Midbrain (tissue), 1 donor: ENCODE measurements around the gene ENTHD1.
A peak's percentile ranks its signal among the peaks of the same experiment; 100 is the strongest.

Experiments used
- DNase-seq: peaks from one replicate; lab custom pipeline; 2025; lab: John Stamatoyannopoulos, UW

Gene ENTHD1

DNA sequence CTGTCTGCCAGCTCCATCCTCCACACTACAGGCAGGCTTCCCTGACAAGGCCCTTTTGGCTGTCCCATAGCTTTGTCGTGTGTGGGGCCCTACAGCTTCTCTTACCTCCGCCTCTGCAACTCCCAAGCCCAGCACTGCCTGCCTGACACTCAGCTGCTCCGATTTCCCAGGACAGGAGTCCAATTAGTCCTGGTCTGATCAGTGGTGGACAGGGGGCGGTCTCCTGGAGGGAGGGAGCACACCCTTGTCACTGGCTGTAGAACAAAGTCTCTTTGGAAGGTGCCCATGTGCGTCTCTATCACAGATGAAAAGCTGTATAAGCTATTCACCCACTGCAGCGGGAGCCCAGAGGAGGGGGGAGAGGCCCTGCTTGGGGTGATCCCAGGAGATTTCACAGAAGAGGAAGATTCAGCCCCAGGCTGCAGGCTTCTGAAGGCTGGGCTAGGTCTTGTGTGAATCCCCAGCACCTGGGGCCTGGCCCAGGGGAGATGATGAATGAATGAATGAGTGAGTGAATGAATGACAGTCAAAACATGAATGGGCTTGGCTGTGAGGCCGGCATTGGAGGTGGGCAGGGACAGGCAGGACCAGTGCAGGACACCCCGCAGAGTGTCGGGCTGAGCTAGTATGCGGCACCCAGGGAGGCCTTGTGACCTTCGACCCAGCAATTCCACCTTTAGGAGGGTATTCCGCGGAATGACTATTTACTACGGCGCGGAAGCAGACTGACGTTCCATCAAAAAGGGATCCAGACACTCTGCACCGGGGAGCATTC lies 180.6 kb downstream of the ENTHD1 start:
- no peak for DNase-seq

DNA sequence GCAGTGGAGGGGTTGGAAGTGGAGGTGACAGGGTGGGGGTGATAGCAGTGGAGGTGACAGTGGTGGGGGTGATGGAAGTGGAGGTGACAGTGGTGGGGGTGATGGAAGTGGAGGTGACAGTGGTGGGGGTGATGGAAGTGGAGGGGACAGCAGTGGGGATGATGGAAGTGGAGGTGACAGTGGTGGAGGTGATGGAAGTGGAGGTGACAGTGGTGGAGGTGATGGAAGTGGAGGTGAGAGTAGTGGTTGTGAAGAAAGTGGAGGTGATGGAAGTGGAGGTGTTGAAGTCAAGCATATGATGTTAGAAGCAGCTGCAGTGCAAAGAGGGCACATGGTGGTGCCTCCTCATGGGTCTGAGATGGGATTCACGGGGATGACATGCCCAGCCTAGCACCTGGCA lies 181.5 kb downstream of the ENTHD1 start:
- DNase-seq: no peak

DNA sequence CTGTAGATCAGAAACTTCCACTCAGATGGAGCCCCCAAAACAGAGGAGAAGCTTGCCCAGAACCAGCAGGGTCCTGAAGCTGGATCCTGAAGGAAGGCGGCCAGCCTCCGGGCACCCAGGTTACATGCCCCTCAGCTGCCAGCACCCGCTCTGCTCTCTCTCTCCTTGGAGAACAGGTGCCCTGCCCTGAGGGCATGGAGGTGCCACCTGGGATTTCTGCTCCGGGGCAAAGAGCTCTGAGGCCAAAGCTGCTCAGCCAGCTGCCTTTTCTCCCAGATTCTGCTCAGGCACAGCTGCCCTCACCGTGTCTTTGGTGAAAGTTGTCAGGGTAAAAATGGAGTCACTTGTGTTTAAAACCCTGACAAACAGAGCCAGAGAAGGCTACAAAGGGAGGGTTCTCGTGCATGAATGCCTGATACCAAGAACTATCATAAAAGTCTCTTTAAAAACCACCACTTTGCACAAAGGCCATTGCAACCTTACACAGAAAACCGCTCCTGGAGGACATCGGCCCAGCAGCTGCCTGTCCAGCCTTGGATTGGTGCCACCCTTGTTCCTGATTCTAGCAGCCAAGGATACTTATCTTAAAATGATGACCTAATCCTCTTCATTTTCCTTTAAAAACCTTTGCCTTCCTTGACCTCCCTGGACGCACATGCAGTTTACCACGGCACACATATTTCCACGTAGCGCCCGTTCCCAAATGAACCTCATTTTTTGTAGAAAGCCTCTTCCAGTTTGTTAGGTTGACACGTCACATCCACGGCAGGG lies 183.0 kb downstream of the ENTHD1 start:
- DNase-seq: no peak

DNA sequence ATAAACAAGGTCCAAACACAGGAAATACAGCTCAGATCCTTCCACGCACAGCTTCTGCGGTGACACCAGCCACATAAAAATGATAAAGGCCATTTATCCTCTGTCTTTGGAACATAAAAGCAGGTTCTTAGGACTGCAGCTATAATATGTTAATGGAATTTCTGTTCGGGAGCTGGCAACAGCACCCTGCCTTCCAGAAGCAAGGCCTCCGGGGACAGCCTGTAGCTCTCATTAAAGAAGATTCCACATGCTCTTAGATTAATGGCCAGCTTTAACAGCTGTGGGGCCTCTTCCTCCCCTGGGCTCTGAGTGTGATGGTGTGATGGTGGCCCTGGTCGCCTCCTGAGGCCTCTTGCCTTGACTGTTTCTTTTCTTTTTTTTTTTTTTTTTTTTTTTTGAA lies 185.7 kb downstream of the ENTHD1 start:
- DNase-seq: no peak

DNA sequence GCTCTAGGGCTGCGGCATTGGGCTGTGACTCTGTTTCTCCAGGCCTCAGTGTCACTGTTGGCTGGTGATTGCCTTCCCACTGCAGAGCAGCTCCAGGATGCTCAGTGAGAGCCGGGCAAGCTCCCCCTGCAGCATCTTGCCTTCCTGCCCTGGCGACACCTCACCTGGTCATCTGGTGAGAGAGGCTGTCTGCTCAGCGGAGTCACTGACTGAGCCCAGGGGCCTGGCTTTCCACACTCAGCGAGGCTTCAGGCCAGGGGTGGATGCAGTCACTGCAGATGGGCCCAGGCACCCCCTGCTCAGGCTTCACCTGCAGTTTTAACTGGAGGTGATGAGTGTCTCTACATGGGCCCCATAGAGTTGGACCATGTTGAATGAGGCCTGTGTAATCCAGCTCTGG lies 186.2 kb downstream of the ENTHD1 start:
- no peak for DNase-seq

GRCh38 chr22:39706376-39707140 lies 187.0 kb downstream of the ENTHD1 start:
- no peak for DNase-seq

DNA sequence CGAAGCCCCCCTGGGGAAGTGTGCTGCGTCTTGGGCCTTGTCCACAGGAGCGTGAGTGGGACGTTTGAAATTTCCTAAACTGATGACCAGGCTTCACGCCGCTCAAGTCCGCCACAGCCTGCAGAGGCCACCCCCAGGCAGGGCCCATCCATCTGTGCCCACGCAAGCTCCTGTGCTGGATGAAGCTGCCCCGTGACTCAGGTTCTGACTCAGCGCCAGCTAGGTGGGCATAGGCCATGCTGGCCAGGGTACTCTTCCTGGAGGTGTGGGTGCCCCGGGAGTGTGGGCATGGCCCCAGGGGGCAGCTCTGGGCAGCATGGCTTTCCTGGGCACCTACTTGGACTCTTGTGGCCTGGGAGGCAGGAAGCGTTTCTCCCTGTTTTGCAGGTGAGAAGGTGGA lies 188.2 kb downstream of the ENTHD1 start:
- DNase-seq: no peak

GRCh38 chr22:39703928-39704639 lies 189.5 kb downstream of the ENTHD1 start:
- DNase-seq: no peak

GRCh38 chr22:39703091-39703490 lies 190.5 kb downstream of the ENTHD1 start:
- no peak for DNase-seq

DNA sequence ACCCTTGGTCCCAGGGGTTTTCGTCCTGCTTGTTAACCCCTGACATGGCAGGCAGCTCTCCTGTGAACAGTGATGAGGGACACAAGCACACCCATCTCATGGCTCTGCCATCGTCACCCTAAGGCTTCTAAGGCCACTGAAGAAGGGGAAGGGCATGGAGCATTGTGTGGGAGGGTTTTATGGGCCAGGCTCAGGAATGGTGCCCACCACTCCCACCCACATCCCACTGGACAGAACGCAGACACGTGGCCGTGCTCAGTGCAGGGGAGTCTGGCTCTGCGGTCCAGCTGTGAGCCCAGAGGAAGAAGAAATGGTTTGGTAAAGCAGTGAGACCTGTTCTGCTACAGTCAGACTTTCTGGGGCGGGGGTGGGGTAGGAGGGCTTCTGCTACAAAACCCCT lies 193.0 kb downstream of the ENTHD1 start:
- DNase-seq: no peak

GRCh38 chr22:39699631-39700360 lies 193.8 kb downstream of the ENTHD1 start:
- DNase-seq: peak; percentile 16

- DNase-seq: no peak
Measured at GRCh38 chr22:39697790-39698430, 195.7 kb downstream of the ENTHD1 start.

DNA sequence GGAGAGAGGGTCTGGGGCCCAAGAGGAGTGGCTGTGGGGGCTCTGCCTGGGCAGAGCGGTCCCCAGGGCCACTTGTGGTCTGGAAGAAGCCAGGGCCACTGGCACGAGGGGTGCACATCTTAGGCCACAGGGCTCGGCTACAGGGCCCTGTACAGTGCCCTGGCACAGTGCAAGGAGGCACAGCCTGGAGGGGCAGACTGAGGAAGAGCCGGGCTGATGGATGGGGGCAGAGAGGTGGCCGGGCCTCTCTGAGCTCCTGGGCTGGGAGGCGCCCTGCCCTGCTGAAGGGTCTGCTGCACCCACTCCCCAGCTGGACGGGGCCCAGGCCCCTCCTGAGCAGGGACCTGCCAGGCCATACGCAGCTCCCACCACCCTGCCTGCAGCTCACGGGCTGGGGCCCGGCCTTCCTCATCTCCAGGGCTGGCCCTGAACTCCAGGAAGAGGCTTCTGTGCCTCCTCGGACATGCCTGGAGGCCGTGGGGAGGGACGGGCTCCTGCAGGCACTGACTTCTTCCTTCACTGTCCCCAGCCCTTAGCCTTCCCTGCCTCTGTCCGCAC lies 199.5 kb downstream of the ENTHD1 start:
- DNase-seq: no peak
